Lower leg skin (tissue), 4 donors: Measurements from ENCODE around the gene DAW1. TPM values are rescaled to one million over a fixed set of nuclear protein-coding genes. Genes with fewer than 3 reads are reported as not detected.

Experiments used
- DNase-seq, 2 donors: peaks; one replicate each; pipeline ENCODE4 v3.0.0-alpha.2; 2019; ENCODE audit warnings: low spot score in 2 of 2
- H3K4me3 ChIP-seq: fragments of 200-600 bp; sonication (generic); 2 replicates; pipeline ENCODE4 v1.5.1; 2017; ENCODE audit warnings: mild to moderate bottlenecking, low read depth; ENCODE audit not compliant: poor library complexity, severe bottlenecking
- CTCF ChIP-seq, 3 donors: fragments of 450-650 bp; IDR thresholded peaks; one replicate each; pipeline ENCODE4 v1.5.1; 2016; ENCODE audit warnings: antibody characterized with exemption in 3 of 3, mild to moderate bottlenecking in 3 of 3, moderate library complexity in 2 of 3
- POLR2A ChIP-seq, 2 donors: fragments of 450-650 bp; IDR thresholded peaks; one replicate each; pipeline ENCODE4 v1.6.1; 2016 to 2017; ENCODE audit warnings: antibody characterized with exemption in 2 of 2, mild to moderate bottlenecking in 1 of 2, moderate library complexity in 1 of 2
- WGBS, 2 donors: methylation state at CpG; one replicate each; pipeline ENCODE4 v1.1.5; 2018; 5-methylcytosine and 5-hydroxymethylcytosine counted together
- intact Hi-C: fragments of 100-400 bp; cut with DNase I; formaldehyde crosslinking; loops from one replicate; pipeline ENCODE4 v1.15.0; 2023; ENCODE audit warnings: low total_unique reads
- total RNA-seq, 4 donors: library from RNA; depleted of rRNA; stranded (reverse); fragments of >200 nt; gene quantifications; one replicate each; pipeline ENCODE4 v1.1.0, GENCODE V29; 2016

The DAW1 gene
- total RNA-seq, 4 donors from 2014 or later = 0.25 to 1.8 (median 0.49) TPM; not detected in 1

GRCh38 chr2:227960317-227960716 is 88.9 kb downstream of the DAW1 start:
- WGBS, 2 donors = 83 to 86% methylated on average over 3 of the region's 3 CpGs

GRCh38 chr2:227971619-227972230 is 100.3 kb downstream of the DAW1 start:
- no peak for DNase-seq
- WGBS, 2 donors = 78 to 82% methylated on average over 7 of the region's 7 CpGs
- intact Hi-C loops = no loop called here
- H3K4me3 ChIP-seq = no peak overlapping the region
- no peak for TF ChIP-seq POLR2A (IDR thresholded peaks at IDR 0.05)
- TF ChIP-seq CTCF (IDR thresholded peaks at IDR 0.05) = no peak

More at GRCh38 chr2:227960317-227960716, 88.9 kb downstream of the DAW1 start:
- intact Hi-C loops = no loop called here
- TF ChIP-seq CTCF (IDR thresholded peaks at IDR 0.05) (no peak), POLR2A (IDR thresholded peaks at IDR 0.05) (no peak)
- no peak for DNase-seq
- no peak overlapping the region for H3K4me3 ChIP-seq

GRCh38 chr2:227973241-227973640 is 101.8 kb downstream of the DAW1 start:
- no peak overlapping the region for H3K4me3 ChIP-seq
- WGBS, 2 donors = 77 to 79% methylated on average over 3 of the region's 3 CpGs
- no peak for DNase-seq
- intact Hi-C loops = no loop called here
- TF ChIP-seq CTCF (IDR thresholded peaks at IDR 0.05) (no peak), POLR2A (IDR thresholded peaks at IDR 0.05) (no peak)

Other genes with a start within 250 kb of the DAW1 start
- gene SCYGR5, start 204.8 kb upstream of the DAW1 start, total RNA-seq = not detected
- 1 to 10 TPM in 3 of 4 donors, under 1 TPM in 1; 0.47 to 5.6 (median 2.9) TPM for gene SLC19A3, start 153.6 kb upstream of the DAW1 start, total RNA-seq
- gene SCYGR6, start 146.9 kb upstream of the DAW1 start, total RNA-seq = 10 to 100 TPM in 1 of 4 donors, not detected in 3; 22.9 TPM
- gene SCYGR7, start 143.3 kb upstream of the DAW1 start, total RNA-seq = 10 to 100 TPM in 1 of 4 donors, not detected in 3; 18.7 TPM
- 10 to 100 TPM in 1 of 4 donors, not detected in 3; 13.4 TPM for gene SCYGR8, start 125.7 kb upstream of the DAW1 start, total RNA-seq
- gene CCL20, start 57.8 kb upstream of the DAW1 start, total RNA-seq = 1 to 10 TPM in 3 of 4 donors, not detected in 1; 1.2 to 7.4 (median 2.5) TPM